K562 (cell line): ENCODE measurements around the gene BOC. TPM values are rescaled to one million over a fixed set of nuclear protein-coding genes. Genes with fewer than 3 reads are reported as not detected.

Experiments used
- ATAC-seq: fragments of 200-7000 bp; cut with Tn5 transposase; 3 replicates; pipeline ENCODE4 v1.9.1; 2020; ENCODE audit warnings: moderate library complexity
- BruUV-seq: library from RNA; stranded (reverse); fragments of 400-500 nt; replicated peaks from 2 replicates; lab custom pipeline; 2021; lab: Mats Ljungman, UMichigan
- CTCF ChIA-PET: fragments of 300-600 bp; formaldehyde crosslinking; extraction: SDS; loops from one replicate; lab custom pipeline; 2021; ENCODE audit warnings: low intra/inter-chr PET ratio; lab: Yijun Ruan, JAX
- POLR2A ChIA-PET: fragments of 300-600, 350-650 bp; sonication (Branson Sonifier 250); formaldehyde crosslinking; extraction: SDS; loops from one replicate; lab custom pipeline; 2021; ENCODE audit warnings: antibody characterized with exemption, inconsistent platforms; lab: Yijun Ruan, JAX
- DNase-seq, 4 experiments: peaks; one replicate each; pipeline versions ENCODE4 v3.0.0 to v3.0.0-alpha.2; 2011 to 2018; ENCODE audit warnings: low spot score in 3 of 4, mixed read lengths in 3 of 4; ENCODE audit errors: extremely low read depth in 1 of 4
- FAIRE-seq: peaks from 2 replicates; lab custom pipeline; 2011; peaks lifted over from hg19 to GRCh38; lab: Jason Lieb, UNC
- H2AFZ ChIP-seq: 2 replicates; pipeline ENCODE4 v1.6.0; 2011; ENCODE audit warnings: low read depth, low read length, control low read depth, inconsistent platforms
- H3K27ac ChIP-seq: fragments of 200-600 bp; 3 replicates; pipeline ENCODE4 v1.8.0; 2011; ENCODE audit warnings: low read depth, mild to moderate bottlenecking, control low read depth, inconsistent platforms, low read length, moderate library complexity, mixed read lengths; ENCODE audit errors: extremely low read depth
- H3K27me3 ChIP-seq, 2 experiments: fragments of 300-600 bp in 1 of 2; 2 replicates in 1 of 2; 3 replicates in 1 of 2; pipeline versions ENCODE4 v1.6.0 to v1.8.0; 2011; ENCODE audit warnings: inconsistent platforms in 2 of 2, low read length in 2 of 2, mild to moderate bottlenecking in 1 of 2, mixed read lengths in 1 of 2, moderate library complexity in 1 of 2; ENCODE audit not compliant: control insufficient read depth in 2 of 2, insufficient read depth in 2 of 2
- H3K36me3 ChIP-seq: fragments of 300-600 bp; 3 replicates; pipeline ENCODE4 v1.8.0; 2011; ENCODE audit warnings: mild to moderate bottlenecking, low read length, inconsistent platforms; ENCODE audit not compliant: control insufficient read depth, insufficient read depth
- H3K4me1 ChIP-seq, 2 experiments: fragments of 200-600 bp in 1 of 2; replicated peaks in 1 of 2; 2 replicates in 1 of 2; 3 replicates in 1 of 2; pipeline versions ENCODE4 v1.5.1 to v1.8.0; 2011; ENCODE audit warnings: inconsistent platforms in 2 of 2, low read length in 2 of 2, mild to moderate bottlenecking in 1 of 2, mixed read lengths in 1 of 2, moderate library complexity in 1 of 2; ENCODE audit not compliant: control insufficient read depth in 2 of 2, insufficient read depth in 2 of 2
- H3K4me2 ChIP-seq: 2 replicates; pipeline ENCODE4 v1.6.1; 2011; ENCODE audit warnings: low read length, control low read depth, inconsistent platforms, mixed read lengths; ENCODE audit not compliant: insufficient read depth
- H3K4me3 ChIP-seq: fragments of 200-600 bp; sonication (generic), shearing (Covaris generic); 2 replicates; pipeline ENCODE4 v1.5.1; 2016; ENCODE audit warnings: control low read depth, inconsistent platforms
- H3K79me2 ChIP-seq: fragments of 200-600 bp; 3 replicates; pipeline ENCODE4 v1.8.0; 2011; ENCODE audit warnings: low read length, inconsistent platforms; ENCODE audit not compliant: control insufficient read depth, insufficient read depth
- H3K9ac ChIP-seq, 2 experiments: 2 replicates each; pipeline versions ENCODE4 v1.6.0 to v1.6.1; 2011; ENCODE audit warnings: low read depth in 2 of 2, low read length in 2 of 2, control low read depth in 1 of 2, inconsistent platforms in 1 of 2, mild to moderate bottlenecking in 1 of 2, mixed read lengths in 1 of 2; ENCODE audit not compliant: insufficient read depth in 1 of 2
- H3K9me1 ChIP-seq: one replicate; pipeline ENCODE4 v1.6.0; 2011; ENCODE audit warnings: inconsistent platforms, mild to moderate bottlenecking, low read length, moderate library complexity; ENCODE audit not compliant: control insufficient read depth, insufficient read depth
- H3K9me3 ChIP-seq: replicated peaks from 2 replicates; pipeline ENCODE4 v1.5.1; 2011; ENCODE audit warnings: low read depth, low read length, inconsistent platforms; ENCODE audit not compliant: control insufficient read depth, insufficient read depth
- H4K20me1 ChIP-seq: replicated peaks from 2 replicates; pipeline ENCODE4 v1.6.1; 2011; ENCODE audit warnings: low read length, inconsistent platforms, mixed read lengths; ENCODE audit not compliant: control insufficient read depth, insufficient read depth
- CBFB ChIP-seq: sonication (generic); formaldehyde crosslinking; IDR thresholded peaks from 2 replicates; pipeline ENCODE4 v1.4.0; 2020; ENCODE audit warnings: mild to moderate bottlenecking, missing genetic modification reagents
- CSDE1 ChIP-seq, 2 experiments: fragments of 450-650 bp; IDR thresholded peaks; 2 replicates each; pipeline ENCODE4 v1.6.1; 2016; ENCODE audit warnings: mild to moderate bottlenecking in 1 of 2
- FOXA3 ChIP-seq, 2 experiments: fragments of 450-650 bp in 1 of 2; sonication (generic) in 1 of 2; formaldehyde crosslinking; IDR thresholded peaks in 1 of 2; conservative IDR thresholded peaks in 1 of 2; 2 replicates each; pipeline versions ENCODE4 v1.4.0 to v1.8.0; 2020 to 2022; ENCODE audit warnings: mild to moderate bottlenecking in 2 of 2, missing genetic modification reagents in 1 of 2
- POU5F1 ChIP-seq: fragments of 150-350 bp; IDR thresholded peaks from 2 replicates; pipeline ENCODE4 v1.6.1; 2014; ENCODE audit warnings: borderline replicate concordance, low read length, low read depth, mild to moderate bottlenecking; ENCODE audit not compliant: partially characterized antibody
- SREBF1 ChIP-seq: fragments of 150-350 bp; IDR thresholded peaks from 2 replicates; pipeline ENCODE4 v1.6.1; 2014; ENCODE audit warnings: antibody characterized with exemption, low read depth, low read length, borderline replicate concordance
- STAT5A ChIP-seq: IDR thresholded peaks from 2 replicates; pipeline ENCODE4 v1.6.1; 2012; ENCODE audit warnings: low read length, inconsistent platforms, borderline replicate concordance
- XRCC5 ChIP-seq: fragments of 200-400 bp; formaldehyde crosslinking; IDR thresholded peaks from 2 replicates; pipeline ENCODE4 v1.6.1; 2017; ENCODE audit warnings: low read depth, mild to moderate bottlenecking, low read length
- WGBS: fragments of 100-300 bp; shearing (Covaris generic); methylation state at CpG from one replicate; pipeline ENCODE4 v1.1.6; 2016; ENCODE audit warnings: low coverage, mixed read lengths; ENCODE audit not compliant: insufficient coverage; ENCODE audit errors: missing lambda C conversion rate; 5-methylcytosine and 5-hydroxymethylcytosine counted together
- in situ Hi-C: fragments of 300-500 bp; cut with MboI; formaldehyde crosslinking; loops from 4 replicates; pipeline ENCODE4 v1.15.0; 2018; ENCODE audit warnings: inconsistent platforms, mixed read lengths
- intact Hi-C: fragments of 100-400 bp; cut with micrococcal nuclease; formaldehyde crosslinking; loops from 2 replicates; pipeline ENCODE4 v1.14.2; 2022
- polyA plus RNA-seq, 8 experiments: library from polyadenylated mRNA; depleted of rRNA in 4 of 8; stranded (reverse) in 5 of 8; unstranded in 3 of 8; fragments of >200 nt; fragmentation: Nextera tagmentation in 2 of 8; fragmentation: Illumina TruSeq in 1 of 8; extraction: Ambion mirVana in 2 of 8; extraction: Trizol in 1 of 8; gene quantifications; 2 replicates each; pipeline versions ENCODE4 v1.2.1 to v1.2.3, GENCODE V29; 2011 to 2014; ENCODE audit warnings: inconsistent platforms in 1 of 8, missing spikeins in 1 of 8
- total RNA-seq, 7 experiments: library from RNA; depleted of rRNA in 6 of 7; stranded (reverse); fragments of >200 nt in 6 of 7; fragmentation: Illumina TruSeq in 2 of 7; extraction: Trizol in 2 of 7; gene quantifications; 2 replicates each; pipeline versions ENCODE4 v1.2.1 to v1.2.3, GENCODE V29; 2011 to 2021; ENCODE audit warnings: low replicate concordance in 1 of 7

Gene BOC
- total and polyA plus RNA-seq, 9 of the 15 experiments (the other 6 are each of a cell fraction or from before 2014, with no cell fraction given): not detected

DNA sequence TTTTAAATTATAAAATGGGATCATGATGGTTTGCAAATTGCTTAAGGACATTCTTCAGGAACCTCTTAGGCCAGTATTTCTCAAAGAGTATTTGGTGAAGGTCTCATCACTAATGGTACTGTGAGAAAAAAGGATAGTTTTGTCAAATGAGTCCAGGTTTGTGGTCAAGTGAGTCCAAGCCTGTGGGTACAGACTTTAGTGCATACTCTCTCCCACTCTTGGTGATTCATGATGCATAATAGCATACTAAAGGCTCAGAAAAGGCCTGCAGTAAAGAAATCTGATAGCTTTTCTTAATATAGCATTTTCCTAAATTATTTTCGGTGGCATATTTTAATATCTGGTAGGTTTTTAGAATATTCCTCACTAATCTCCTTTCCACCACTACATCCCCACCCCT, 20.0 kb downstream of the BOC start:
- Histone ChIP-seq H4K20me1 (no peaks in the 10 kb centered on the region), H3K4me3 (no peak overlapping the region), H3K9me1 (no peaks in the 10 kb centered on the region), H3K4me2 (no peak overlapping the region), H3K9me3 (no peaks in the 10 kb centered on the region), H3K4me1 (no peaks in the 10 kb centered on the region), H3K79me2 (no peaks in the 10 kb centered on the region), H3K27me3 (peaks cover 0 to 12% of the 10 kb centered on the region in 2 experiments; a peak in 2 of 5 replicates), H3K27ac (no peak overlapping the region), H2AFZ (no peak overlapping the region), H3K9ac (no peak overlapping the region), H3K36me3 (no peaks in the 10 kb centered on the region)
- ATAC-seq: no peak
- in situ Hi-C loops (no loop called here), intact Hi-C loops (no loop called here)
- TF ChIP-seq CSDE1 (IDR thresholded peaks at IDR 0.05) (no peak), POU5F1 (no peak), XRCC5 (no peak), CBFB (CRISPR knock-in tag) (no peak), SREBF1 (no peak), FOXA3 (CRISPR knock-in tag; conservative IDR thresholded peaks at IDR 0.05 in 1 of 2, IDR thresholded peaks at IDR 0.05 in 1 of 2) (no peak), STAT5A (no peak)
- DNase-seq: no peak
- POLR2A ChIA-PET: no interaction called here
- CTCF ChIA-PET: no interaction called here
- no TSS peak for BruUV-seq
- no peak for FAIRE-seq
- 0% methylated on average over 1 of the region's 1 CpG for WGBS
